Panc1 (cell line): ENCODE results near the gene TEX12. TPM values are rescaled to one million over a fixed set of nuclear protein-coding genes. Genes with fewer than 3 reads are reported as not detected.

Experiments used
- ATAC-seq: fragments of 200-7000 bp; cut with Tn5 transposase; 2 replicates; pipeline ENCODE4 v1.9.1; 2020; ENCODE audit warnings: mild to moderate bottlenecking, moderate library complexity
- BruUV-seq: library from RNA; stranded (reverse); fragments of 400-500 nt; replicated peaks from 2 replicates; lab custom pipeline; 2021; lab: Mats Ljungman, UMichigan
- CTCF ChIA-PET: fragments of 300-600 bp; sonication (Branson Sonifier 250); formaldehyde crosslinking; loops from one replicate; lab custom pipeline; 2022; ENCODE audit warnings: antibody characterized with exemption; lab: Charles Lee
- POLR2A ChIA-PET: fragments of 300-600 bp; sonication (Branson Sonifier 250); formaldehyde crosslinking; loops from one replicate; lab custom pipeline; 2022; ENCODE audit warnings: antibody characterized with exemption; lab: Charles Lee
- DNase-seq: peaks from one replicate; pipeline ENCODE4 v3.0.0-alpha.2; 2010; ENCODE audit warnings: low read depth, low spot score
- H3K27ac ChIP-seq: 2 replicates; pipeline ENCODE4 v1.5.1; 2011; ENCODE audit warnings: mild to moderate bottlenecking, low read length, inconsistent platforms
- H3K27me3 ChIP-seq: fragments of 200-500 bp; sonication (Bioruptor generic); 2 replicates; pipeline ENCODE4 v1.6.0; 2014; ENCODE audit warnings: low read length, inconsistent platforms; ENCODE audit not compliant: control insufficient read depth, insufficient read depth
- H3K36me3 ChIP-seq: fragments of 200-500 bp; sonication (Bioruptor generic); 2 replicates; pipeline ENCODE4 v1.5.1; 2014; ENCODE audit warnings: inconsistent platforms, mild to moderate bottlenecking, low read length, moderate library complexity; ENCODE audit not compliant: control insufficient read depth, insufficient read depth
- H3K4me1 ChIP-seq: 2 replicates; pipeline ENCODE4 v1.5.1; 2011; ENCODE audit warnings: inconsistent platforms, mild to moderate bottlenecking, low read length, moderate library complexity; ENCODE audit not compliant: control insufficient read depth, insufficient read depth
- H3K4me3 ChIP-seq, 2 experiments: 2 replicates each; pipeline ENCODE4 v1.5.1; 2011 to 2012; ENCODE audit warnings: low read depth in 2 of 2, low read length in 2 of 2, mild to moderate bottlenecking in 2 of 2, inconsistent platforms in 1 of 2, moderate library complexity in 1 of 2
- H3K9me3 ChIP-seq: fragments of 200-500 bp; sonication (Bioruptor generic); 2 replicates; pipeline ENCODE4 v1.5.1; 2014; ENCODE audit warnings: low read depth, mild to moderate bottlenecking, inconsistent platforms, low read length, moderate library complexity; ENCODE audit not compliant: control insufficient read depth, insufficient read depth
- CTCF ChIP-seq: fragments of 450-650 bp; IDR thresholded peaks from 2 replicates; pipeline ENCODE4 v1.5.1; 2017; ENCODE audit warnings: mild to moderate bottlenecking
- POLR2AphosphoS5 ChIP-seq: IDR thresholded peaks from 2 replicates; pipeline ENCODE4 v1.6.1; 2012; ENCODE audit warnings: mild to moderate bottlenecking, low read depth, low read length, moderate library complexity
- SIN3A ChIP-seq: IDR thresholded peaks from 2 replicates; pipeline ENCODE4 v1.6.1; 2012; ENCODE audit warnings: low read depth, mild to moderate bottlenecking, low read length, moderate library complexity, borderline replicate concordance; ENCODE audit not compliant: insufficient read depth
- TCF7L2 ChIP-seq: IDR thresholded peaks from 2 replicates; pipeline ENCODE4 v1.6.1; 2011; ENCODE audit warnings: mild to moderate bottlenecking, low read depth, low read length, inconsistent platforms
- in situ Hi-C: cut with HindIII; loops from 2 replicates; pipeline ENCODE4 v1.10.0; 2016; ENCODE audit warnings: low sequenced_read_pairs, low pct_unique_long_range_greater_than_20kb
- intact Hi-C: fragments of 100-400 bp; cut with micrococcal nuclease; formaldehyde crosslinking; loops from one replicate; pipeline ENCODE4 v1.10.0; 2022; ENCODE audit not compliant: unreplicated experiment
- total RNA-seq: library from RNA; stranded (reverse); gene quantifications from one replicate; pipeline ENCODE4 v1.2.1, GENCODE V29; 2021; ENCODE audit not compliant: unreplicated experiment
- TF ChIP-seq, protein P1 (sequence below), 2 experiments: IDR thresholded peaks; 2 replicates each; pipeline ENCODE4 v1.6.1; 2011 to 2012; ENCODE audit warnings: low read depth in 2 of 2, control low read depth in 1 of 2, low read length in 1 of 2, mild to moderate bottlenecking in 1 of 2, moderate library complexity in 1 of 2; ENCODE audit not compliant: insufficient read depth in 1 of 2

Gene TEX12
- total RNA-seq, 1 experiment from 2014 or later, result 0.23 TPM

DNA sequence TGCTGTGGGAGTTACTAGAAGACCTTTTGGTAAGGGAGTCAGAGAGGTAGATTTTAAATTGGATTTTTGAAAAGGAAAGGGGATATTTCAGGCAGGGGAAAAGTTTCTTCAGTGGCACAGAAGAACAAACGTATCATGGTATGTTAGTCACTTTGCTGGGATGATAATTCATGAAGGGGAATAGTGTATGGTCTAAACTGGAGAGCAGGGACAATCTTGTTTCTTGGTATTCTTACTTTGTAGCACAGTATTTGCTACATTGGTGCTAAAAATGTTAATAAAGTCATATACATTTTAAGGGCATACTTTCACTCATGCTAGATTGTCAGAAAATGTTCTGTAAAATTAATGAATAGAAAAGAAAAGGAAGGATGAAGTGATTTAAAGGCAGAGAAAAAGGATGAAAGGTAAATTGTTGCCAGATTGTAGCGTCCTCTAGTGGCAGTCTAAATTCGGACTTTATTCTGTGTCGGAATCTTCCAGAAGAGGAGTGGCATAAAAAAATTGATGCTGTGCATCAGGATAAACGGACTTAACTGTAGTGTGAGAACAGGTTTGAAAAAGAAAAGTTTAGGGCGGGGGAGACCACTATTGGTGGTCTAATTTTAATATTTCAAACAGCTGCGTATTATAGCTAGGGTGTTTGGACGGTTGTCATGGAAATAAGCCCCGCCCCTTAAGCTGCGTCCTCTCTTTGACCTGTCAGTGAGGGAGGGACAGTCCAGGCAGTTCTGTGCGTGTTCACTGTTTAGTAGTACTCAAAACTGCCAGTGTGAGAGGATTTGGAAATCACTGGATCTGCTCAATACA, 7.8 kb downstream of the TEX12 start, which contains the start of gene BCO2:
TSS of gene BCO2 (plus strand) at position 724 of the 810 bp plus-strand sequence. CDS start 90 bp downstream, outside the sequence.
- Histone ChIP-seq H3K27me3 (no peaks in the 10 kb centered on the region), H3K9me3 (no peaks in the 10 kb centered on the region), H3K4me3 (peak within 1 kb of the TSS; percentile 35 to 57), H3K36me3 (no peaks in the 10 kb centered on the region), H3K27ac (peak within 1 kb of the TSS; percentile 67), H3K4me1 (peaks cover 11% of the 10 kb centered on the region)
- ChIA-PET CTCF (interaction anchor here (0.6 to 1.0 kb wide), 7 partner anchors 15 to 105 kb away, joined by 3 to 9 read pairs (median 4); partner anchors contain the start of gene SDHD), POLR2A (interaction anchor here (0.5 to 1.3 kb wide), 2 partner anchors 63 to 298 kb away, joined by 3 to 8 read pairs; no protein-coding TSS in a partner anchor)
- DNase-seq, result peak; percentile 74
- peak; percentile 98 for ATAC-seq
- in situ Hi-C loops (no loop called here), intact Hi-C loops (loop anchor here (2.0 kb wide), 1 partner anchor 62 kb away; no protein-coding TSS in a partner anchor)
- BruUV-seq, result no TSS peak
- TF ChIP-seq CTCF (peak; percentile 97), POLR2AphosphoS5 (no peak), TCF7L2 (no peak), SIN3A (no peak)
- TF ChIP-seq, protein P1, sequence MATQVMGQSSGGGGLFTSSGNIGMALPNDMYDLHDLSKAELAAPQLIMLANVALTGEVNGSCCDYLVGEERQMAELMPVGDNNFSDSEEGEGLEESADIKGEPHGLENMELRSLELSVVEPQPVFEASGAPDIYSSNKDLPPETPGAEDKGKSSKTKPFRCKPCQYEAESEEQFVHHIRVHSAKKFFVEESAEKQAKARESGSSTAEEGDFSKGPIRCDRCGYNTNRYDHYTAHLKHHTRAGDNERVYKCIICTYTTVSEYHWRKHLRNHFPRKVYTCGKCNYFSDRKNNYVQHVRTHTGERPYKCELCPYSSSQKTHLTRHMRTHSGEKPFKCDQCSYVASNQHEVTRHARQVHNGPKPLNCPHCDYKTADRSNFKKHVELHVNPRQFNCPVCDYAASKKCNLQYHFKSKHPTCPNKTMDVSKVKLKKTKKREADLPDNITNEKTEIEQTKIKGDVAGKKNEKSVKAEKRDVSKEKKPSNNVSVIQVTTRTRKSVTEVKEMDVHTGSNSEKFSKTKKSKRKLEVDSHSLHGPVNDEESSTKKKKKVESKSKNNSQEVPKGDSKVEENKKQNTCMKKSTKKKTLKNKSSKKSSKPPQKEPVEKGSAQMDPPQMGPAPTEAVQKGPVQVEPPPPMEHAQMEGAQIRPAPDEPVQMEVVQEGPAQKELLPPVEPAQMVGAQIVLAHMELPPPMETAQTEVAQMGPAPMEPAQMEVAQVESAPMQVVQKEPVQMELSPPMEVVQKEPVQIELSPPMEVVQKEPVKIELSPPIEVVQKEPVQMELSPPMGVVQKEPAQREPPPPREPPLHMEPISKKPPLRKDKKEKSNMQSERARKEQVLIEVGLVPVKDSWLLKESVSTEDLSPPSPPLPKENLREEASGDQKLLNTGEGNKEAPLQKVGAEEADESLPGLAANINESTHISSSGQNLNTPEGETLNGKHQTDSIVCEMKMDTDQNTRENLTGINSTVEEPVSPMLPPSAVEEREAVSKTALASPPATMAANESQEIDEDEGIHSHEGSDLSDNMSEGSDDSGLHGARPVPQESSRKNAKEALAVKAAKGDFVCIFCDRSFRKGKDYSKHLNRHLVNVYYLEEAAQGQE (IDR thresholded peaks at IDR 0.05; ENCODE audit: insufficient read depth in 1 of 2, low read depth in 2 of 2, low read length in 1 of 2), result no peak

GRCh38 chr11:112175599-112175952, 8.4 kb downstream of the TEX12 start:
- in situ Hi-C loops (no loop called here), intact Hi-C loops (loop anchor here (2.0 kb wide), 1 partner anchor 63 kb away; no protein-coding TSS in a partner anchor)
- Histone ChIP-seq H3K27me3 (no peaks in the 10 kb centered on the region), H3K4me1 (peaks cover 11% of the 10 kb centered on the region), H3K4me3 (peak overlapping the region; percentile 35 to 57), H3K27ac (peak overlapping the region; percentile 29; the same call in 1 of the 2 replicates), H3K9me3 (no peaks in the 10 kb centered on the region), H3K36me3 (no peaks in the 10 kb centered on the region)
- ChIA-PET POLR2A (interaction anchor here (0.5 to 1.3 kb wide), 2 partner anchors 63 to 299 kb away, joined by 3 to 8 read pairs; no protein-coding TSS in a partner anchor), CTCF (interaction anchor here (0.6 to 1.0 kb wide), 7 partner anchors 15 to 105 kb away, joined by 3 to 9 read pairs (median 4); partner anchors contain the start of gene SDHD)
- TF ChIP-seq POLR2AphosphoS5 (no peak), TCF7L2 (no peak), CTCF (no peak), SIN3A (no peak)
- TF ChIP-seq, protein P1 (IDR thresholded peaks at IDR 0.05; ENCODE audit: insufficient read depth in 1 of 2, low read depth in 2 of 2, low read length in 1 of 2), result no peak
- peak; percentile 46 for ATAC-seq
- no TSS peak for BruUV-seq
- DNase-seq, result no peak
